ENCODE data around the gene SEMA4A.
A peak's percentile ranks its signal among the peaks of the same experiment; 100 is the strongest.

Gene SEMA4A

GRCh38 chr1:156135930-156136871 lies 17.2 kb upstream of the SEMA4A start:
- TF ChIP-seq POLR2A (IDR thresholded peaks at IDR 0.05; ENCODE audit: low read length) (no peak), GATA1 (IDR thresholded peaks at IDR 0.05; ENCODE audit: low read depth, low read length) (no peak)
- no peak for DNase-seq

GRCh38 chr1:156136970-156137483 lies 16.4 kb upstream of the SEMA4A start:
- TF ChIP-seq GATA1 (IDR thresholded peaks at IDR 0.05; ENCODE audit: low read depth, low read length) (no peak), POLR2A (IDR thresholded peaks at IDR 0.05; ENCODE audit: low read length) (no peak)
- DNase-seq = no peak

- TF ChIP-seq GATA1 (IDR thresholded peaks at IDR 0.05; ENCODE audit: low read depth, low read length) = no peak
- no peak for TF ChIP-seq POLR2A (IDR thresholded peaks at IDR 0.05; ENCODE audit: low read length)
- DNase-seq = no peak
Measured at GRCh38 chr1:156138458-156138867, 14.9 kb upstream of the SEMA4A start.

DNA sequence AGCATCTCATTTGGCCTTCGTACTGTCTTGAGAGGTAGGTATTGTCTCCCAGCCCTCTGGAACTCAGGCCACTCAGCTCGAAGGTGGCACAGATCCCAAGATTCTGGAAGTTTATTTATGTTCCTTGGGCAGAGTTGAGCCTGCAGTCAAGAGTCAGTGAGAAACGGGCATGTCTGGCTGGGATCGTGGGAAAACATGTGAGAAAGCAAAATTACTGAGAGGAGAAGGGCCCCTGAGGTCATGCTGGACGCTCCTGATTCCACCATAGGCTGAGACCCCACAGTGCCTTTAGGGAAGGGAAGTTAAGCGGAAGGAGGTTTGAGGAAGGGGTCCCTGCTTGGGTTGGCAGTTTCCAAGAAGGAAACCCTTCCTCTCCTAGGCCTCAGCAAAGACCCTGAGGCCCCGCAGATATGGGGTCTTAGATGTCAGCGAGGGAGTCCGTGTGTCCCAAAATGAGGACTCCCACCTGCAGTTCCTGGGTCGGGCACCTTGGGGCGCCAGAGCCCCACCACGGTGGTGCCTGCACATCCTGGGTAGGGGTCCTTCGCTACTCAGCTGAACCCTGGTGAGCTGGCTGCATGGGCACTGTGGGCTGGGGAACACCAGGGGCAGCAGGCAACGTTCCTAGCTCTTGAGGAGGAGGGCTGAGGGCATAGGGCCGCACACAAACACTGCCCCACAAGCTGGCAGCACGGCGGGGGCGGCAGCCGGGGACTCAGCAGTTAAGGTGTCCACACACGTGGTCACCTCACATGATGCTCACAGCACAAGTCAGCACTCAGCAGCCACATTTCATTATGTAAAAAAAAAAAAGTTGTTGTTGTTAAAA lies 12.3 kb upstream of the SEMA4A start:
- TF ChIP-seq POLR2A (IDR thresholded peaks at IDR 0.05; ENCODE audit: low read length) (peak; percentile 41), GATA1 (IDR thresholded peaks at IDR 0.05; ENCODE audit: low read depth, low read length) (no peak)
- peak in 1 of 2 experiments; percentile 43 for DNase-seq

DNA sequence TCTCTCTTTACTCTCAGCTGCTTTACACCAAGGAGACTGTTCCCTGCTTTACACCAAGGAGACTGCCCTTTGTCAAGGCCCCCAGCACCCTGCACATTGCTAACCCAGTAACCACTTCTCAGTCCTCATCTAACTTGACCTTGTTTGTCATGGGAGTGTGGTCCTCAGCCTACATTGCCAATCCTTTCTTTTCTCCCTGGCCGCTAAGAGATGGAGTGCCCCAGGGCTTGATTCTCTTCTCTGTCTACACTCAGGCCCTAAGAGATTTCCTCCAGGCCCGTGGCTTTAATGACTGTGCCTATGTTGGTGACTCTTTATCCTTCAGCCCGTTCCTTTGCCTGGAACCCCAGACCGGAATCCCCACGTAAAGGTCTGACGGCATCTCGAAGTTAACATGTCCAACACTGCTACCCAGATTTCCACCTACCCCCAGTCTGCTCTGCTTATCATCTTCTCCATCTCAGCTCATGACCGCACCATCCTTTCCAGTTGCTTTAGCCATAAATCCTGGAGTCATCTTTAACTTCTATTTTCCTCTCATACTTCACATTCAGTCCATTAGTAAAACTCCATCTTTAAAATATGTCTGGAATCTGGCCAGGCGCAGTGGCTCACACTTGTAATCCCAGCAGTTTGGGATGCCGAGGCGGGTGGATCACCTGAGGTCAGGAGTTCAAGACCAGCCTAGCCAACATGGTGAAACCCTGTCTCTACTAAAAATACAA lies 9.5 kb upstream of the SEMA4A start:
- no peak for DNase-seq
- TF ChIP-seq POLR2A (IDR thresholded peaks at IDR 0.05; ENCODE audit: low read length) (no peak), GATA1 (IDR thresholded peaks at IDR 0.05; ENCODE audit: low read depth, low read length) (no peak)

GRCh38 chr1:156144742-156145141 lies 8.6 kb upstream of the SEMA4A start:
- TF ChIP-seq GATA1 (IDR thresholded peaks at IDR 0.05; ENCODE audit: low read depth, low read length) (no peak), POLR2A (IDR thresholded peaks at IDR 0.05; ENCODE audit: low read length) (no peak)
- DNase-seq = no peak

- TF ChIP-seq GATA1 (IDR thresholded peaks at IDR 0.05; ENCODE audit: low read depth, low read length) = no peak
- TF ChIP-seq POLR2A (IDR thresholded peaks at IDR 0.05; ENCODE audit: low read length) = no peak
- no peak for DNase-seq
Measured at GRCh38 chr1:156145650-156146019, 7.8 kb upstream of the SEMA4A start.

DNA sequence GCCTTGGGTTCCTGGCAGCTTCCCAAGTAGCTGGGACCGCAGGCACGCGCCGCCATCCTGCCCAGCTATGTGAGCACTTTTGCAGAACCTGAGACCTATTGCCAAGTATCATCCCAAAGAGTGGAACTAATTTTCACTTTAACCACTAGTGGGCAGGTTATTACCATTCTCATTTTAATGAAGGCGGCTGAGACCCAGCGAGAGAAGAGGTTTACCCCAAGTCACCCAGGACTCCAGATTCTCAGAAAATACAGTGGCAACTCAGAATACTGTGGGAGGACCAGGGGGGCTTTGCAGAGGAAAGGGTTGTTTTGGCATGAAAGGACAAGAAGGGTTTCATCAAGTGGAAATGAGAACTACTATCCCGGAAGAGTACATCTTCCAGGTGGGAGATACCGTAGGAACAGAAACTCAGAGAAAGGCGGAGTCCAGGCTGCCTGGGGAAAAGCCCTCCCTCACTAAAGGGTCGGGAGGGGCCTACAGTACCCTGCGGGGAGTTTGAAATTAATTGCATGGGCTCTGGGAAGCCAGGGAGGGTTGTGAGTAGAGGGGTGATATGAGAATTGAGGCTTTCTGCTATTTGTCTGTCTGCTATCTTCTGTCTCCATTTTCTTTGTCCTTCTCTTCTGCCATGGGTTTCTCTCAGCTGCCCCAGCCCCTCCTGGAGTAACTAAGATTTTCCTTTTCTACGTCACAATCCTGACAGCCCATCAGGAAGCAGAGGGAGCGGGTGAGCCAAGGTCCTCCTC lies 7.2 kb upstream of the SEMA4A start:
- DNase-seq = peak; percentile 71 to 72
- no peak for TF ChIP-seq GATA1 (IDR thresholded peaks at IDR 0.05; ENCODE audit: low read depth, low read length)
- TF ChIP-seq POLR2A (IDR thresholded peaks at IDR 0.05; ENCODE audit: low read length) = no peak

- no peak for DNase-seq
- no peak for TF ChIP-seq POLR2A (IDR thresholded peaks at IDR 0.05; ENCODE audit: low read length)
- TF ChIP-seq GATA1 (IDR thresholded peaks at IDR 0.05; ENCODE audit: low read depth, low read length) = no peak
Measured at GRCh38 chr1:156146769-156147405, 6.5 kb upstream of the SEMA4A start.

DNA sequence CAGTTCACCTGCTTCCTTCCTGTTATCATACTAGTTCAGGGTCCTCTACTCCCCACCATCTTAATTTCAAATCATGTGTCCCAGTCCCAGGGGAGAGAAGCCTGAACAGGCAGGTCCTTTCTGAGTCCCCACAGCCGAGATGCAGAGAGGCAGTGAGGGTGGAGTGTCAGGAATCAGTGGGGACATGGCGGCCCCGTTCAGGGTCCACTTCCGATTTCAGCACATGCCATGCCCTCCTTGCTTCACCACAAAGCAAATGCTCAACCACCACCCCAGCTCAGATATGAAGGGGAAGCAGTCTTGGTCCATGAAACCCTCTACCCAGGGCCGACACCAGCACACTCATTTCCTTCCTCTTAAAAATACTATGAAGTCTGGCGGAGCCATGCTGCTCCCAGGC lies 5.2 kb upstream of the SEMA4A start:
- no peak for TF ChIP-seq GATA1 (IDR thresholded peaks at IDR 0.05; ENCODE audit: low read depth, low read length)
- TF ChIP-seq POLR2A (IDR thresholded peaks at IDR 0.05; ENCODE audit: low read length) = no peak
- no peak for DNase-seq

GRCh38 chr1:156149374-156150332 lies 3.7 kb upstream of the SEMA4A start:
- DNase-seq = no peak
- TF ChIP-seq GATA1 (IDR thresholded peaks at IDR 0.05; ENCODE audit: low read depth, low read length) = no peak
- TF ChIP-seq POLR2A (IDR thresholded peaks at IDR 0.05; ENCODE audit: low read length) = no peak

Measured in erythroblast (primary cell).